Activated CD4-positive, alpha-beta T cell treated with anti-CD3 and anti-CD28 coated beads, Interleukin-2, amount 10 ng/mL, durations not matched to agents 7 days and 5 days (primary cell): Measurements from ENCODE around the gene XRCC3. TPM values are rescaled to one million over a fixed set of nuclear protein-coding genes. Genes with fewer than 3 reads are reported as not detected.

Source experiments
- CTCF ChIA-PET: fragments of 350-600 bp; sonication (Branson Sonifier 250); formaldehyde crosslinking; loops from one replicate; lab custom pipeline; 2021; ENCODE audit warnings: antibody characterized with exemption; lab: Charles Lee
- POLR2A ChIA-PET: fragments of 350-600 bp; sonication (Branson Sonifier 250); formaldehyde crosslinking; loops from one replicate; lab custom pipeline; 2021; ENCODE audit warnings: antibody characterized with exemption; lab: Charles Lee
- DNase-seq: peaks from one replicate; pipeline ENCODE4 v3.0.0-alpha.2; 2020
- H3K27ac Mint-ChIP-seq: one replicate; pipeline ENCODE4 v1.8.0; 2021; ENCODE audit warnings: mild to moderate bottlenecking, moderate library complexity, mixed read lengths
- H3K27me3 Mint-ChIP-seq: one replicate; pipeline ENCODE4 v1.8.0; 2021; ENCODE audit warnings: mixed read lengths
- H3K36me3 Mint-ChIP-seq: one replicate; pipeline ENCODE4 v1.8.0; 2021; ENCODE audit warnings: low read depth, mixed read lengths
- H3K4me1 Mint-ChIP-seq: one replicate; pipeline ENCODE4 v1.8.0; 2021; ENCODE audit warnings: mixed read lengths
- H3K4me3 Mint-ChIP-seq: one replicate; pipeline ENCODE4 v1.8.0; 2021; ENCODE audit warnings: mild to moderate bottlenecking, moderate library complexity, mixed read lengths
- H3K9me3 Mint-ChIP-seq: one replicate; pipeline ENCODE4 v1.8.0; 2021; ENCODE audit warnings: mixed read lengths
- total RNA-seq, 2 experiments: library from RNA; stranded (reverse); gene quantifications; one replicate each; pipeline ENCODE4 v1.2.3, GENCODE V29; 2021

Gene XRCC3
- total RNA-seq, 2 experiments from 2014 or later, result 36.4 to 37.4 TPM

DNA sequence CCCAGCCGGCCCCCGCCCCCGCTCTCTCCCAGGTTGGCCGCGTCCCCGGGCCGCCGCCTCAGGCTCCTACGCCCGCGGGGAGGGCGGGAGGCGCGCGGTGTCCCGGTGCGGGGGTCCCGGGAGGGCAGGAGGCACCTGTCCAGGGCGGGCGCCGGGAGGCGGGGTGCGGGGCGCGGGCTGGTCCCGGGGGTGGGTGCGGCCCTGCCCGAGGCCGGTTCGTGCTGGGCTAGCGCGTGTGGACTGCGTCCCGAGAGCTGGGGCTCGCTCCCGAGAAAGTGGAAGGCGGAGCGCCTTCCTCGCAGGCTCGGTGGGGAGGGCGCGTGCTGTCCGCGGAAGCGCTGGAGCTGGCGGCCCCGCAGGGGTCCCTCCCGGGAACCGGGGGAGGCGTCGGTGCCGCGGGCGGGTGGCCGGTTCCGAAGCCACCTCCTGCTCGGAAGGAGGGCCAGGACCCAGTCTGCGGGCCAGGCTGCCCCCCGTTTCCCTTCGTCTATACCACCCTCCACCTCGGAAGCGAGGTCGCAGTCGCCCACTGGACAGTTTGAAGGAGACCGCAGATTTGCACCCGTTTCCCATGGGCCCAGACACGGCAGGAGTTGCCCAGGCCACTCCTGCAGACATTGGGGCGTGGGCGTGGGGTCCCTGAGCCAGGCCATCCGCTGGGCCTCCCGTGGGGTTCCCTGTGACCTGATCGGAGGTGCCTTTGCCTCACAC is 995 bp upstream of the XRCC3 start:
- no peak overlapping the region for H3K27ac Mint-ChIP-seq
- CTCF ChIA-PET, result interaction anchor here (1.2 to 1.5 kb wide), 2 partner anchors 14 to 25 kb away, joined by 3 read pairs; no protein-coding TSS in a partner anchor
- H3K4me1 Mint-ChIP-seq, result peaks cover 67% of the 10 kb centered on the region

DNA sequence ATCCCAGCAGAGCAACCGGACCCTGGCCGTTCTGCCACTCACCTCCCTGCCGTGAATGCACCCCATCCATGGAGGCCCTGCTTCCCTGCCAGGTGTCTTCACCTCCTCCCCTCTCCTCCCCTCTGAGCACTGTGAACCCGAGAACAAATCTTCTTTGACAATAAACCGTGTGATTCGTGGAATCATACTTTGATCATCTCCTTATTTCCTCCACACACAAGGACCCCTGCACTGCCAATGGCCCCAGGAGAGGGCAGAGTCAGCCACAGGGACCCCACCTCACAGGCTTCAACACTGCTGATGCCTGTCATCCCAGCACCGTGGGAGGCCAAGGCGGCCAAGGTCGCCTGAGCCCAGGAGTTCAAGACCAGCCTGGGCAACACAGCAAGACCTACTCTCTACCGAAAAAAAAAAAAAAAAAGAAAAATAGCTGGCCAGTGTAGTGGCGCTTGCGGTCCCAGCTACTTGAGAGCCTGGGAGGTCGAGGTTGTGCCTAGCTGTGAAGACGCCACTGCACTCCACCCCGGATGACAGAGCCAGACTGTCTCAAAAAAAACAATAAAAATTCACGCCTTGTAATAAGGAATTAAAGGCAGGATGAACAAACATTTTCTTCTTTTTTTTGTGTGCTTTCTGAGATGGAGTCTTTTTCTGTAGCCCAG is 1.1 kb downstream of the XRCC3 start:
- peaks cover 60% of the 10 kb centered on the region for H3K4me1 Mint-ChIP-seq

More for the DNA sequence above, 995 bp upstream of the XRCC3 start:
- Mint-ChIP-seq H3K9me3 (no peaks in the 10 kb centered on the region), H3K4me3 (peak overlapping the region; percentile 97), H3K36me3 (peaks cover 3% of the 10 kb centered on the region), H3K27me3 (no peaks in the 10 kb centered on the region)
- POLR2A ChIA-PET, result no interaction called here
- DNase-seq, result peak; percentile 28

DNA sequence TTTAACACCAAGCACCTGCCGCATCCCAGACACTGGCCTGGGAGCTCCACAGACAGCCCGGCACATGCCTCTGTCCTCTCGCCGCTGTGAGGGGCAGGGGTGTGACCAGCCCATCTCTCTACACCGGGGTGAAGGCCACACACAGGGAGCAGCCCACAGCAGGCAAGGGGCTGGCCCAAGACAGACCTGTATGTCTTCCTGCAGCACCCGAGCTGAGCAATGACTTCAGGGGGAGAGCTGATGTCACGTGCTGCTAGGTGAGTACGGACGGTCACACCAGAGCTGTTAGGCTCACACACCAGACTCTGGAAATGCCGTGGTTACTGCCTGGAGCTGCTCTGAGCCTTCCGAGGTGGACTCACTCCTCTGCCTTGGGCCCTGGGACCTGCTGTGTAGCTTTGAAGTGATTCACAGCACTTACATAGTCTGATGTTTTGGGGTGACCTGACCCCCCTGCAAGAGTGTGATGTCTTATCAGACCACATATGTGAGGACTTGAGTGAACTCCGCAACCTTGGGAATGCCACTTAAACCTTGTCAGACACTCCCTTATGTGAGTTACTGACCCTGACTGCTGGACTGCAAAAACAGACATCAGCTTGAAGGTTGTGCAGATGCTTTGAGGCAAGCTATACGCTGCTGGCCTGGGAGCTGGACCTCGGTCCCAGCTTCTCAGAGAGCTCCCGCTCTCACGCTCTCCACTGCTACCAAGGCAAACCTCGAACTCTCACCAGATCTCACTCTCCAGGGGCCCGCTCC is 1.8 kb downstream of the XRCC3 start:
- CTCF ChIA-PET, result interaction anchor here (1.2 kb wide), 1 partner anchor 15 kb away, joined by 3 read pairs; no protein-coding TSS in a partner anchor

More for the DNA sequence above, 1.1 kb downstream of the XRCC3 start:
- Mint-ChIP-seq H3K27me3 (no peaks in the 10 kb centered on the region), H3K9me3 (no peaks in the 10 kb centered on the region), H3K4me3 (peak overlapping the region; percentile 97), H3K36me3 (peaks cover 4% of the 10 kb centered on the region), H3K27ac (peak overlapping the region; percentile 93)
- DNase-seq, result no peak
- ChIA-PET CTCF (interaction anchor here (0.6 to 1.2 kb wide), 3 partner anchors 12 to 47 kb away, joined by 3 read pairs; no protein-coding TSS in a partner anchor), POLR2A (interaction anchor here (0.7 kb wide), 1 partner anchor 12 kb away, joined by 3 read pairs; no protein-coding TSS in a partner anchor)

DNA sequence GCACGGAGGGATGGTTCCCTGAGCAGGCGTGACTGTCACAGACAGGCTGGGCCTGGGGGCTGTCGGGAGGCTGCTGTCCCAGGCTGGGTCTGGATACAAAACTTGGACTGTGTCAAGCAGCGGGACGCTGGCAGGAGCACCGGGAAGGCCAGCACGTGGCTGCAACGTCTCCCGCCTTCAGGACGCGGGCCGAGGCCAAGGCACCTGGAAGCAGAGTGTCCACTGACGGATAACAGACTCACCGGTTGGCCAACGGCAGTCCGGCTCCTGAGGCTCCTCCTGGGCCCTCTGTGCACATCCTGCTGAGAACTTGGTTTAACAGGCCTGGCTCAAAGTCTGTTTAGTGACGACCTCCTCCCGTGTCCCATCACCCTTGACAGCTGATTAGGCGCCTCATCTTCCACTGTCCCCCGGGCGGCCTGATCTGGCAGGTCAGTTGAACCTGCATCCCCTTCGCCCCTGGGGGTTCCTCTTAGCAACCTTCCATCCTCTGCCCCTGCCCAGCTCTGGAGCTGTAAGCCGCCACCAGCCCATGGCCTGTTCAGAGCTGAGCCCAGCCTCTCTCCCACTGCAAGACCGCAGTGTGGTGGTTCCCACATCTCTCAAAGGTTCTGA is 2.5 kb downstream of the XRCC3 start:
- CTCF ChIA-PET, result interaction anchor here (1.2 kb wide), 1 partner anchor 14 kb away, joined by 3 read pairs; no protein-coding TSS in a partner anchor
- Mint-ChIP-seq H3K4me1 (peaks cover 49% of the 10 kb centered on the region), H3K27ac (peak overlapping the region; percentile 93), H3K27me3 (no peaks in the 10 kb centered on the region), H3K36me3 (peaks cover 4% of the 10 kb centered on the region), H3K9me3 (no peaks in the 10 kb centered on the region), H3K4me3 (peak overlapping the region; percentile 22)
- POLR2A ChIA-PET, result no interaction called here
- no peak for DNase-seq

More for the DNA sequence above, 1.8 kb downstream of the XRCC3 start:
- H3K4me3 Mint-ChIP-seq, result peak overlapping the region; percentile 97
- H3K4me1 Mint-ChIP-seq, result peaks cover 55% of the 10 kb centered on the region
- no peaks in the 10 kb centered on the region for H3K9me3 Mint-ChIP-seq
- no peaks in the 10 kb centered on the region for H3K27me3 Mint-ChIP-seq
- POLR2A ChIA-PET, result interaction anchor here (0.7 kb wide), 1 partner anchor 11 kb away, joined by 3 read pairs; no protein-coding TSS in a partner anchor
- no peak for DNase-seq
- H3K36me3 Mint-ChIP-seq, result peaks cover 4% of the 10 kb centered on the region
- H3K27ac Mint-ChIP-seq, result peak overlapping the region; percentile 93

DNA sequence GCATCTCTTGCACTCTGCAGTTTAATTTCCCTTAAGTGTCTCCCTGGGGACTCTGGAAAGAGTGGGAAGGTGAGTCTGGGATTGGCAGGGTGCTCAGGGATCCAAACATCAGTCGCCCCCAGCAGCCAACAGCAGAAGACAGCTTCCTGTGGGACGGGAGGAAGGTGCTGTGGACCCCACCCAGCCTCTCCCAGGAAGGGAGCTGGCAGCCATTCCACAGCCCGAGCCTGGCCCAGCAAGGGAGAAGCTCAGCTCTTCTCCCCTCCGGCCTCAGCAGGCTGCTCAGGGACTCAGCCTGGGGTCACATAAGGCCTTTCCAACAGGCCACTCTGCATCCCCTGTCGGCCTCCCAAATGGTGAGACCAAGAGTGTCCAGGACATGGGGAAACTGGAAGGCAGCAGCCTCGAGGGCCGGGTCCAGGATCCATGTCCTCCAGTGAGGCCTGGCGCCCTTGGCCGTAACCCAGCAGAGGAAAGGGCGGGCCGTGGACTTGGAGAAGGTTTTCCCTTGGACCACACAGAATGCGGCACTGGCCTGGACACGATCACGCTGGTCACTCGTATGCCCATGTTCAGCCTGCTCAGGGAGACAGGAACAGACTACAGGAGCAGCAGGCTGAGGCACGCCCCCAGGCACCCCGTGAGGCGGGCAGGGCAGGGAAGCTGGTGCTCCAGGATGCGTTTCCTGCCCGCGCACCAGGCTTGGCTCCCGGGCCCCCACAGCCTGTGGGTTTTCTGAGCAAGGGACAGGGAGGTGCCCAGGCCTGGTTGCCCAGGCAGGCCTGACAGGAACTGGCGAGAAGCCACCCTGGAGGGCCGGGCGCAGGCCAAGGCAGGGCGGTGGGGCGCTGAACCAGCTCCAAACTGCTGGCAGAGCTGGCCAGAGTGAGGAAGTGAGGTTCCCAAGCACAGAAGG is 3.5 kb downstream of the XRCC3 start:
- no peak for DNase-seq
- CTCF ChIA-PET, result interaction anchor here (0.7 kb wide), 1 partner anchor 11 kb away, joined by 4 read pairs; no protein-coding TSS in a partner anchor
- H3K4me1 Mint-ChIP-seq, result peaks cover 40% of the 10 kb centered on the region
- H3K27ac Mint-ChIP-seq, result peak overlapping the region; percentile 13
- no peaks in the 10 kb centered on the region for H3K27me3 Mint-ChIP-seq
- H3K36me3 Mint-ChIP-seq, result peaks cover 4% of the 10 kb centered on the region
- POLR2A ChIA-PET, result no interaction called here
- H3K9me3 Mint-ChIP-seq, result no peaks in the 10 kb centered on the region
- H3K4me3 Mint-ChIP-seq, result no peak overlapping the region

DNA sequence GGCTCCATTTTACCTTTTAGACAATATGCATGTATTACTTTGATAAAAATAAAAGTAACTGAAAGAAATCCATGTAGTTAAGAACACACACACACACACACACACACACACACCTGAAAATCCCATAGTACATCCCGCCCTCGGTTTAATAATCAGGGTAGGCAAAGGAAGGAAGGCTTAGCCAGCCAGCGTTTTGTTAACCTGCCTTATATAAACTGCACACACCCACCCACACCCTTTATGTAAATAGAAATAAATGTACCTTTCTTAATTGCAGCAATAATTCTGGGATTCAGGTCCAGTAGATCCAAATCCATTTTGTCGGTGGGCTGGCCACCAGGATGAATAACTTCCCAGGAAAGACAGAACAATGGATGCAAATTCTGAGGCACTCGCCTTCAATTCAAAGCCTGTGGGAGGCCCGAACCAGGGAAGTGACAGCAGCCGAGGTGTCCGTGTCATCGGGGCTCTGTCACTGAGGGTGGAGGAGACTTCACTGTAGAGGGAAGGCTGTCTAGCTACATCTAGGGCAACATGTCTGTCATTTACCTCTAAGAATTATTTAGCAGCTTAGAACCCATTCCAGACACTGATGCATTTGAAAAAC is 4.4 kb downstream of the XRCC3 start:
- Mint-ChIP-seq H3K36me3 (peaks cover 4% of the 10 kb centered on the region), H3K27ac (peak overlapping the region; percentile 25), H3K9me3 (no peaks in the 10 kb centered on the region), H3K27me3 (no peaks in the 10 kb centered on the region), H3K4me1 (peaks cover 38% of the 10 kb centered on the region), H3K4me3 (no peak overlapping the region)
- CTCF ChIA-PET, result interaction anchor here (0.7 kb wide), 1 partner anchor 12 kb away, joined by 4 read pairs; no protein-coding TSS in a partner anchor
- POLR2A ChIA-PET, result no interaction called here
- no peak for DNase-seq

DNA sequence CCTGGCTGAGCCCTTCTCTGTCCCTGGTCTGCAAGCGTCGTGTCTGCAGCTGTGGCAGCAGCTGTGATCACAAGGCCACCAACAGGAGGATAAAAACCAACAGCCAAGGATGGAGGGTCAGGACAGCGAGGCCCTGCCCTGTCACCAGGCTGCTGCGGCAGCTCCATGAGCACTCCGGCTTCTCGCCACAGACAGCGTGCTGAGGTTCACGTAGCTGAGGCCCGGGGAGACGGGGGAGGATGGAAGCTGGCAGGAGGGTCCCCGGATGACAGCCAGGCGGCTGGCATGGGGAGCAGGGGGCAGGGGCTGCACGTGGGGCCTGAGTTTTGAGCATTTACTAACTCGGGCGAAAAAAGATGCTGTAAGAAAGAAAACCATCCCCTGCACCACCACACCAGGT is 5.4 kb downstream of the XRCC3 start:
- POLR2A ChIA-PET, result no interaction called here
- Mint-ChIP-seq H3K9me3 (no peaks in the 10 kb centered on the region), H3K36me3 (peaks cover 6% of the 10 kb centered on the region), H3K4me3 (no peak overlapping the region), H3K27me3 (no peaks in the 10 kb centered on the region), H3K4me1 (peaks cover 39% of the 10 kb centered on the region), H3K27ac (peak overlapping the region; percentile 54)
- DNase-seq, result no peak
- CTCF ChIA-PET, result no interaction called here

DNA sequence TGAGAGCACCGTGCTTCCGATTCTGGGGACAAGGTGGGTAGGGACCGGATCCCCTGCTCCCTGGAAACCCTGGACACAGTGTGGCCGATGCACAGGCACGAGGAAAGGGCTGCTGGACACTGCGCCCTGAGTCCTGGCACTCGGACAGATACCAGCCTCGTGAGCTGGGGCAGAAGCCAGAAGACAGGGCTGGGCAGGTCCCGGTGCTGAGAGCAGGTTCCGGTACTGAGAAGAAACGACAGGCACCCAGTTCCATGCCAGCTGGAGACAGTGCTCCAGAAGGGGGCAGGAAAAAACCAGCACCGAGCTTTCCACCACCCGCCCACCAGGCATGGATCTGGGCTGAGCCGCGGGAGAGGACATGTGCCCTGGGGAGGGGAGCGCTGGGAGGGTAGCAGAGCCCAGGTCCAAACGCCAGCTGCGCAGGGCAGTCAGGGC is 6.5 kb downstream of the XRCC3 start:
- CTCF ChIA-PET, result no interaction called here
- Mint-ChIP-seq H3K4me3 (no peak overlapping the region), H3K27me3 (no peaks in the 10 kb centered on the region), H3K27ac (no peak overlapping the region), H3K4me1 (peaks cover 37% of the 10 kb centered on the region), H3K36me3 (peaks cover 10% of the 10 kb centered on the region), H3K9me3 (no peaks in the 10 kb centered on the region)
- POLR2A ChIA-PET, result interaction anchor here (0.7 kb wide), 1 partner anchor 37 kb away, joined by 3 read pairs; no protein-coding TSS in a partner anchor
- DNase-seq, result no peak

DNA sequence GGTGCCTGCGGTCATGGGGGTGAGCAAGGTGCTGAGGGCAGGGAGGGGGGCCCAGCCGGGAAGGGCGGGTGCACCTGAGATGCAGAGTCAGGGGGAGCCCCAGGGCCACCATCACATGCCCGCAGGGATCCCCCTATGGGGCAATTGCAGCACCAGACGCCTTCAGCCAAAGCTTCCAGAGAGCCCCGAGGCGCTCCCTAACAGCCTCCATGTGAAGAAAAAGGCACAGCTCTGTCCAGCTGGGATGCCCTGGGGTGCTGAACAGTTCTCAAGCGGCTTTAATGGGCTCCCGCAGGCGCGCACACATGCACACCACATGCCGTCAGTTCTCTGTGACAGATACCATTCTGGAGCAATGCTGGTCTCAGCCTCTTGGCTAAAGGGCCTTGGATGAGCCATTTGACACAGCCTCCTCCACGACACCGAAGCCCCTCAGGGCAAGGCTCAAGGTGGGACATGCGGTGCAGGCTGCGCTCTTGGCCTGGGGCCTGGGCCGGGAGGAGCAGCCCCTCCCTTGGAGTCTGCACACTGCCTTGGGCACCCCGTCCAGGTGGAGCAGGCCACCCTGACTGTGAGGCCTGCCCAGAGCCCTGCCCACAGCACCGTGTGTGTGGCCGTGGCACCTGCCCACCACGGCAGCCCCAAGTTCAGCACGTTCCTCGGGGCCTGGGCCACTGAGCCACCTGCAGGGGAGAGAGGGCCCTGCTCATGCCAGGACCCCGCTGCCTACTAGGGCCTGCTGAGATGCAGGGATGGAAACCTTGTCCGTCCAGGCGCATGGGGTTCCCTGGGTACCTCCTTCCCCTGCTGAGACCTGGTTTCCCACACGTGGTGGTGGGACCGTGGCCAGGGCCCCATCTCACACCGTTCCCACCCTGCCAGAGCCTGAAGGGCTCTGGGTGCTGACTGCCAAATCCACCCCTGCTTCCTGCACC is 7.7 kb downstream of the XRCC3 start:
- Mint-ChIP-seq H3K36me3 (peaks cover 16% of the 10 kb centered on the region), H3K9me3 (no peaks in the 10 kb centered on the region), H3K27ac (no peak overlapping the region), H3K4me3 (no peak overlapping the region), H3K4me1 (peaks cover 27% of the 10 kb centered on the region), H3K27me3 (no peaks in the 10 kb centered on the region)
- ChIA-PET POLR2A (no interaction called here), CTCF (no interaction called here)
- DNase-seq, result no peak

DNA sequence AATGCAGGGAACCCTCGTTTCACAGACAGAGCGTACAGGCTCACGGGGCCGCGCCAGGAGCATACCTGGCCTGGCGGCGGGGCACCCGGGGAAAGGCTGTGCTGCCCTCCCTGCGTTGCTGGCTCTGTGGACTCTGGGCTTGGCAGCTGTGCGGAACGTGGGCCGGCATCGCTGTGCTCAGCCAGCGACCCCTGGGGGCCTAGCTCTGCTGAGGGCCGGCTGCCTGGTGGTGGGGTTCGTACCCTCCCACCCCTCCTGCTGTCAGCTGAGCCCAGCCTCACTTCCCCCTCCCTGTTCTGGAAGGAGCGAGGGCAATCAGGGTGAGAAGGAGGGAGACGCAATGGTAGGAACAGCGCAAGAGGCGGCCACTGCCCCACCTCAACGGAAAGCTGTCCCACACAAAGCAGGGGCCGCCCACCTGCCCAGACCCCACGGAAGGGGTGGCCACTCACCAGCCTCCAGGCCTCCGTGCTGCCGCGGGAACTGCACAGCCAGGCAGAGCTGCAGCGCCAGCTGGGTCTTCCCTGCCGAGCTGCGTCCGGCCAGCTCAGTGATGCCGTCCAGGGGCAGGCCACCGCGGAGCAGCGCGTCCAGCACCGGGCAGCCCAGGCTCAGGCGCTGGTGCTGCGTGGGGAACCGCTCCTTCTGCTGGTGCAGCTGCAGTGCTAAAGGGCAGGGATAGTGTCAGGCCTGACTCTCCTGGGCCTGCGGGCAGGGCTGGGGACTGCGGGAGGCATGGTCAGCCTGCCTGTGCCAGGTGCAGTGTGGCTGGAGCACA is 8.5 kb downstream of the XRCC3 start:
- CTCF ChIA-PET, result interaction anchor here (0.5 kb wide), 1 partner anchor 1420 kb away, joined by 3 read pairs; no protein-coding TSS in a partner anchor
- POLR2A ChIA-PET, result no interaction called here

More for the DNA sequence above, 8.5 kb downstream of the XRCC3 start:
- Mint-ChIP-seq H3K27ac (no peak overlapping the region), H3K9me3 (no peaks in the 10 kb centered on the region), H3K27me3 (no peaks in the 10 kb centered on the region), H3K4me1 (peaks cover 19% of the 10 kb centered on the region), H3K4me3 (no peak overlapping the region), H3K36me3 (peaks cover 16% of the 10 kb centered on the region)
- no peak for DNase-seq
